Measurements from ENCODE around the gene GPAM.

DNA sequence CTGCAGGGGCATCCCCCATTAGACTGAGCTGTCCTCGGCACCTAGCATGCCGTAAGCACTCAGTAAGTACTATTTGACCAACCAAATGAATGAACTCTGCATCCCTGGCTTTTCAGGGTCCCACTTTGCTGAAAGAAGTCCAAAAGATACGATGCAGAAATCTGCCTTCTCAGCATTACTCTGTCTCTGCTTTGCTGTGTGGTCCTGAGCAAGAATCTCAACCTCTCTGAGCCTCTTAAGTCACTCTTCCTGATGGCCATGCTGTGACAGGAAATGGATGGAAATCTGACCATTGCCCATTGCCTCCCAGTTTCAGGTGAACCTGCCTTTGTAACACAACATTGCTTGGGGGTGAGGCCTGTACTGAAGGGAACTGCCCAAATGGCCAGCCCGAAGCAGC, 48.0 kb downstream of the GPAM start:
- TF ChIP-seq, protein P1, sequence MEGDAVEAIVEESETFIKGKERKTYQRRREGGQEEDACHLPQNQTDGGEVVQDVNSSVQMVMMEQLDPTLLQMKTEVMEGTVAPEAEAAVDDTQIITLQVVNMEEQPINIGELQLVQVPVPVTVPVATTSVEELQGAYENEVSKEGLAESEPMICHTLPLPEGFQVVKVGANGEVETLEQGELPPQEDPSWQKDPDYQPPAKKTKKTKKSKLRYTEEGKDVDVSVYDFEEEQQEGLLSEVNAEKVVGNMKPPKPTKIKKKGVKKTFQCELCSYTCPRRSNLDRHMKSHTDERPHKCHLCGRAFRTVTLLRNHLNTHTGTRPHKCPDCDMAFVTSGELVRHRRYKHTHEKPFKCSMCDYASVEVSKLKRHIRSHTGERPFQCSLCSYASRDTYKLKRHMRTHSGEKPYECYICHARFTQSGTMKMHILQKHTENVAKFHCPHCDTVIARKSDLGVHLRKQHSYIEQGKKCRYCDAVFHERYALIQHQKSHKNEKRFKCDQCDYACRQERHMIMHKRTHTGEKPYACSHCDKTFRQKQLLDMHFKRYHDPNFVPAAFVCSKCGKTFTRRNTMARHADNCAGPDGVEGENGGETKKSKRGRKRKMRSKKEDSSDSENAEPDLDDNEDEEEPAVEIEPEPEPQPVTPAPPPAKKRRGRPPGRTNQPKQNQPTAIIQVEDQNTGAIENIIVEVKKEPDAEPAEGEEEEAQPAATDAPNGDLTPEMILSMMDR (IDR thresholded peaks at IDR 0.05) = no peak
- no peak for TF ChIP-seq POLR2A (IDR thresholded peaks at IDR 0.05)
